Loucy (cell line): ENCODE data around the gene CELF3.

Experiments used
- H2AFZ ChIP-seq: fragments of 200-600 bp; sonication (generic); 2 replicates; pipeline ENCODE4 v1.6.0; 2016; ENCODE audit warnings: antibody characterized with exemption, mild to moderate bottlenecking, low read length, moderate library complexity
- H3F3A ChIP-seq: fragments of 200-600 bp; 2 replicates; pipeline ENCODE4 v1.6.0; 2016; ENCODE audit warnings: antibody characterized with exemption, low read depth, mild to moderate bottlenecking
- H3K27me3 ChIP-seq: fragments of 200-600 bp; sonication (generic); 2 replicates; pipeline ENCODE4 v1.6.1; 2014; ENCODE audit warnings: low read length, mild to moderate bottlenecking; ENCODE audit not compliant: insufficient read depth, poor library complexity, severe bottlenecking
- H3K36me3 ChIP-seq: fragments of 200-600 bp; sonication (generic); 2 replicates; pipeline ENCODE4 v1.6.1; 2016; ENCODE audit warnings: low read length; ENCODE audit not compliant: insufficient read depth
- H3K4me1 ChIP-seq: fragments of 200-600 bp; sonication (generic); 2 replicates; pipeline ENCODE4 v1.5.1; 2014; ENCODE audit warnings: low read length, mild to moderate bottlenecking; ENCODE audit not compliant: insufficient read depth, poor library complexity, severe bottlenecking
- H3K4me2 ChIP-seq: fragments of 200-600 bp; sonication (generic); 2 replicates; pipeline ENCODE4 v1.6.0; 2014; ENCODE audit warnings: antibody characterized with exemption, low read length, low read depth, mild to moderate bottlenecking; ENCODE audit not compliant: poor library complexity, severe bottlenecking
- H3K4me3 ChIP-seq: fragments of 200-600 bp; sonication (generic); 2 replicates; pipeline ENCODE4 v1.5.1; 2014; ENCODE audit warnings: low read length, mild to moderate bottlenecking, mixed read lengths; ENCODE audit not compliant: poor library complexity, severe bottlenecking
- H3K79me2 ChIP-seq: fragments of 200-600 bp; sonication (generic); 2 replicates; pipeline ENCODE4 v1.6.1; 2014; ENCODE audit warnings: low read length; ENCODE audit not compliant: insufficient read depth
- H3K9ac ChIP-seq: fragments of 200-600 bp; sonication (generic); 2 replicates; pipeline ENCODE4 v1.6.0; 2014; ENCODE audit warnings: mild to moderate bottlenecking, low read depth, low read length, moderate library complexity; ENCODE audit not compliant: poor library complexity, severe bottlenecking
- H3K9me2 ChIP-seq: fragments of 200-600 bp; sonication (generic); replicated peaks from 2 replicates; pipeline ENCODE4 v1.6.1; 2016; ENCODE audit warnings: low read depth, low read length, mixed read lengths
- H3K9me3 ChIP-seq: fragments of 200-600 bp; sonication (generic); 2 replicates; pipeline ENCODE4 v1.6.1; 2014; ENCODE audit warnings: mild to moderate bottlenecking, antibody characterized with exemption, low read length, low read depth; ENCODE audit not compliant: insufficient read depth
- H4K20me1 ChIP-seq: fragments of 200-600 bp; sonication (generic); 2 replicates; pipeline ENCODE4 v1.6.0; 2014; ENCODE audit warnings: antibody characterized with exemption, low read length, mild to moderate bottlenecking; ENCODE audit not compliant: insufficient read depth, poor library complexity, severe bottlenecking
- EZH2phosphoT487 ChIP-seq: fragments of 200-600 bp; IDR thresholded peaks from 2 replicates; pipeline ENCODE4 v1.6.1; 2018; ENCODE audit warnings: antibody characterized with exemption, mild to moderate bottlenecking, moderate library complexity, borderline replicate concordance
- TF ChIP-seq, protein P1 (sequence below): fragments of 200-600 bp; sonication (generic); conservative IDR thresholded peaks from 2 replicates; pipeline ENCODE4 v1.5.1; 2014; ENCODE audit warnings: mild to moderate bottlenecking, antibody characterized with exemption, low read length

CELF3 gene

DNA sequence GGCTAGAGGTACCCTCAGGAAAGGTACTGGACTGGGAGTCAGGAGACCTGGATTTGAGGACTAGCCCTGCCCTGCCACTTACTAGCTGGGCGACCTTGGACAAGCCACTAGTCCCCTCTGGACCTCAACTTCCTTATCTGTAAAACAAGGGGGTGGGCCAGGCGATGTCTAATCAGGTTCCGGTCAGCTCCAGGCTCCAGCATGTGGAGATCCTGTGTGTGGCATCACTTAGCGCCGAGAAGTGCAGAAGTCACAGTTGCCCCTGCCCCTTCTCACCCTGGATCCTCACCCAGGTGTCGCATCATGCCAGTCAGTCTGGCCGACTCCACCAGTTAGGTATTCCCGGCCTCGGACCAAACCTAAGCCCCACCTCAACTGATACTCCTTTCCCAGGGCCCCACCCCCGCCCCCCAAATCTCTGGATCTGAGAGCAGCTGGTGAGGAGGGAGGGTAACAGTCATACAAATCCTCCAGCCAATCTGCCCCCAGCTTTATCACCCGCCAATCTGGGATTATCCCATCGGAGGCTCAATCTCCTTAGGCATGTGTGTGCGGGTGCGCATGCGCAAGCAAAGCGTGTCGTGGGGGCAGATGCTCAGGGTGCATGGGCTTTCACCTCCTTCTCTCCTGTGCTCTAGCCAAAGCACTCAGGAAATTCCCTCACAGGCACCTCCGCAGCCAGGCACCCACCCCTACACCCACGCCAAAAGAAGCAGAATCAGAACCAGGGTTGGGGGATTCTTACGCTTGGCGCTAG lies 5.4 kb downstream of the CELF3 start:
- Histone ChIP-seq H3K4me1 (peaks cover 12% of the 10 kb centered on the region), H3K9me2 (no peaks in the 10 kb centered on the region), H3K36me3 (no peaks in the 10 kb centered on the region), H2AFZ (no peak overlapping the region), H3K4me2 (no peak overlapping the region), H3K4me3 (no peak overlapping the region), H3K27me3 (no peaks in the 10 kb centered on the region), H3K9me3 (no peaks in the 10 kb centered on the region), H4K20me1 (no peaks in the 10 kb centered on the region), H3K9ac (no peak overlapping the region), H3F3A (no peaks in the 10 kb centered on the region), H3K79me2 (no peaks in the 10 kb centered on the region)
- TF ChIP-seq EZH2phosphoT487, result no peak
- TF ChIP-seq, protein P1, sequence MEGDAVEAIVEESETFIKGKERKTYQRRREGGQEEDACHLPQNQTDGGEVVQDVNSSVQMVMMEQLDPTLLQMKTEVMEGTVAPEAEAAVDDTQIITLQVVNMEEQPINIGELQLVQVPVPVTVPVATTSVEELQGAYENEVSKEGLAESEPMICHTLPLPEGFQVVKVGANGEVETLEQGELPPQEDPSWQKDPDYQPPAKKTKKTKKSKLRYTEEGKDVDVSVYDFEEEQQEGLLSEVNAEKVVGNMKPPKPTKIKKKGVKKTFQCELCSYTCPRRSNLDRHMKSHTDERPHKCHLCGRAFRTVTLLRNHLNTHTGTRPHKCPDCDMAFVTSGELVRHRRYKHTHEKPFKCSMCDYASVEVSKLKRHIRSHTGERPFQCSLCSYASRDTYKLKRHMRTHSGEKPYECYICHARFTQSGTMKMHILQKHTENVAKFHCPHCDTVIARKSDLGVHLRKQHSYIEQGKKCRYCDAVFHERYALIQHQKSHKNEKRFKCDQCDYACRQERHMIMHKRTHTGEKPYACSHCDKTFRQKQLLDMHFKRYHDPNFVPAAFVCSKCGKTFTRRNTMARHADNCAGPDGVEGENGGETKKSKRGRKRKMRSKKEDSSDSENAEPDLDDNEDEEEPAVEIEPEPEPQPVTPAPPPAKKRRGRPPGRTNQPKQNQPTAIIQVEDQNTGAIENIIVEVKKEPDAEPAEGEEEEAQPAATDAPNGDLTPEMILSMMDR, result no peak

DNA sequence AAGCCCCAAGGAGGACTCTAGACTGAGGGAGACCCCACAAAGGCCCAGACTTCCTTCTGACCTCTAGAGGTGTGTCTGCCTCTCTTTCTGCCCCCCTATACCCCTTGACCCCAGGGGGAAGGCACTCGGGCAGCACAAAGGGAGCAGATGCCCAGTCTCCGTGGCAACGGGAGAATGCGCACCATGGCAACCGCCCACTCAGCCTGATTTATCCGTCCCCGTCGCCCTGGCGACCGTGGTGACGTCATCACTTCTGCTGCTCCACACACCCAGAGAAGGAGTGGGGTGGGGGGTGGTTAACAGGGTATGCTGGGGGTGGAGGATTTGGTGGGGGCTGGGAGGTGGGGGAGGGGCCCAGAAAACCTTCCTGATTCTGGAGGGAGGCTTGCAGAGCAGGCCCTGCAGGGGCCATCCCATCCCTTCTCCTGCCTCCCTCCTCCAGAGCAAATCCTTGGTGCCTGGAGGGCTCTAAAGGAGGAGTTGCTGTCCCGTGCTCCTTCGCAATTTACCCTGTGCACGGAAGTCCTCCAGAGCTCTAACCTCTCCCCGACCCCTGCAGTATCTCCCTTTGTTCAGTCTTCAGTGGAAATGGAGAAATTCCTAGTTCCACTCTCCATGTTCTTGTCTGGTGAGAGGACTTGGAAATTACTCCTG lies 6.3 kb downstream of the CELF3 start:
- H3K79me2 ChIP-seq, result no peaks in the 10 kb centered on the region
- H3K9me3 ChIP-seq, result no peaks in the 10 kb centered on the region
- H4K20me1 ChIP-seq, result no peaks in the 10 kb centered on the region
- H2AFZ ChIP-seq, result no peak overlapping the region
- H3K9me2 ChIP-seq, result no peaks in the 10 kb centered on the region
- no peaks in the 10 kb centered on the region for H3F3A ChIP-seq
- TF ChIP-seq, protein P1, result no peak
- no peak for TF ChIP-seq EZH2phosphoT487
- no peak overlapping the region for H3K4me2 ChIP-seq
- no peaks in the 10 kb centered on the region for H3K27me3 ChIP-seq
- H3K4me3 ChIP-seq, result no peak overlapping the region
- peaks cover 15% of the 10 kb centered on the region for H3K4me1 ChIP-seq
- H3K9ac ChIP-seq, result no peak overlapping the region
- no peaks in the 10 kb centered on the region for H3K36me3 ChIP-seq

DNA sequence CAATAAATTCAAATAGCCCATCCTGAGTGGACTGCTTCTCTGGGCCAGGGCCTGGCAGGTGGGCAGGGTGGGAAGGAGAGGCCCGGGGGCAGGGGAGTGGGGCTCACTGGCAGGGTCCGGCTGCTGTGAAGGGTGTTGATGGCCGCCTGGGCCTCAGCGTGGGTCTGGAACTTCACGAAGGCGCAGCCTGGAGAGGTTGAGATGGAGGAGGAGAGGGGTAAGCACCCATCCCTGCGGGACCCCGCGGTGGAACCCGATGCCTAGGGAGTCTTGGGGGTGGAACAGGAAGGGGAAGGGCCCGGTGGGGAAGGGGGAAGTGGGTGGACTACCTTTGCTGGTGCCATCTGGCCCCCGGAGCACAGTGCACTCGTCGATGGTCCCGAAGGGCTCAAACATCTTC lies 7.7 kb downstream of the CELF3 start:
- H2AFZ ChIP-seq, result no peak overlapping the region
- H3K9ac ChIP-seq, result no peak overlapping the region

More for the DNA sequence above, 7.7 kb downstream of the CELF3 start:
- Histone ChIP-seq H3F3A (no peaks in the 10 kb centered on the region), H3K9me3 (no peaks in the 10 kb centered on the region), H3K4me2 (no peak overlapping the region), H3K9me2 (no peaks in the 10 kb centered on the region), H3K36me3 (no peaks in the 10 kb centered on the region), H3K27me3 (no peaks in the 10 kb centered on the region), H4K20me1 (no peaks in the 10 kb centered on the region), H3K79me2 (no peaks in the 10 kb centered on the region), H3K4me3 (no peak overlapping the region), H3K4me1 (peaks cover 25% of the 10 kb centered on the region)
- TF ChIP-seq, protein P1, result no peak
- no peak for TF ChIP-seq EZH2phosphoT487
